Right atrium auricular region (tissue), 2 donors: Measurements from ENCODE around the gene ERGIC1. TPM values are rescaled to one million over a fixed set of nuclear protein-coding genes. Genes with fewer than 3 reads are reported as not detected.

Source experiments
- DNase-seq: peaks from one replicate; pipeline ENCODE4 v3.0.0-alpha.2; 2019; ENCODE audit warnings: low spot score
- H3K27ac ChIP-seq, 2 donors: fragments of 200-600 bp; sonication (generic); 1 replicate in 1 of 2; 2 replicates in 1 of 2; pipeline ENCODE4 v1.5.1; 2016 to 2019
- H3K27me3 ChIP-seq, 2 donors: fragments of 200-600 bp; sonication (generic); one replicate each; pipeline versions ENCODE4 v1.5.1 to v1.6.0; 2017 to 2019
- H3K36me3 ChIP-seq: fragments of 200-600 bp; sonication (generic); one replicate; pipeline ENCODE4 v1.5.1; 2016
- H3K4me1 ChIP-seq, 2 donors: fragments of 200-600 bp; sonication (generic); one replicate each; pipeline versions ENCODE4 v1.5.1 to v1.6.0; 2017 to 2019
- H3K4me3 ChIP-seq, 2 donors: fragments of 200-600 bp; sonication (generic); 1 replicate in 1 of 2; 2 replicates in 1 of 2; pipeline ENCODE4 v1.5.1; 2017 to 2019; ENCODE audit warnings: mild to moderate bottlenecking in 1 of 2, moderate library complexity in 1 of 2
- H3K9me3 ChIP-seq, 2 donors: fragments of 200-600 bp; sonication (generic); one replicate each; pipeline ENCODE4 v1.5.1; 2019
- CTCF ChIP-seq, 2 donors: fragments of 200-600 bp; sonication (generic); IDR thresholded peaks; one replicate each; pipeline ENCODE4 v1.5.1; 2019; ENCODE audit warnings: antibody characterized with exemption in 2 of 2
- total RNA-seq, 2 donors: library from RNA; depleted of rRNA; stranded (reverse); fragments of >200 nt; gene quantifications; one replicate each; pipeline ENCODE4 v1.1.0, GENCODE V29; 2016

The ERGIC1 gene
- total RNA-seq, 2 donors from 2014 or later: 70.7 to 113 TPM

GRCh38 chr5:172956228-172956627, 122.2 kb downstream of the ERGIC1 start:
- H3K4me3 ChIP-seq: no peak overlapping the region
- DNase-seq: no peak
- H3K36me3 ChIP-seq: no peaks in the 10 kb centered on the region
- H3K4me1 ChIP-seq: peaks cover 0 to 15% of the 10 kb centered on the region in 2 donors
- no peaks in the 10 kb centered on the region for H3K27me3 ChIP-seq
- H3K27ac ChIP-seq: no peak overlapping the region
- H3K9me3 ChIP-seq: no peaks in the 10 kb centered on the region
- no peak for TF ChIP-seq CTCF (IDR thresholded peaks at IDR 0.05)

- TF ChIP-seq CTCF (IDR thresholded peaks at IDR 0.05): no peak
- H3K4me3 ChIP-seq: no peak overlapping the region
- no peaks in the 10 kb centered on the region for H3K36me3 ChIP-seq
- DNase-seq: no peak
- H3K4me1 ChIP-seq: peaks cover 0 to 15% of the 10 kb centered on the region in 2 donors
- H3K27ac ChIP-seq: no peak overlapping the region
- H3K27me3 ChIP-seq: no peaks in the 10 kb centered on the region
- H3K9me3 ChIP-seq: no peaks in the 10 kb centered on the region
These were observed 122.9 kb downstream of the ERGIC1 start for GRCh38 chr5:172956936-172957335.

GRCh38 chr5:172957458-172957857, 123.4 kb downstream of the ERGIC1 start:
- H3K27ac ChIP-seq: no peak overlapping the region
- H3K9me3 ChIP-seq: no peaks in the 10 kb centered on the region
- peaks cover 0 to 15% of the 10 kb centered on the region in 2 donors for H3K4me1 ChIP-seq
- H3K4me3 ChIP-seq: no peak overlapping the region
- no peaks in the 10 kb centered on the region for H3K36me3 ChIP-seq
- no peak for TF ChIP-seq CTCF (IDR thresholded peaks at IDR 0.05)
- no peak for DNase-seq
- H3K27me3 ChIP-seq: no peaks in the 10 kb centered on the region

GRCh38 chr5:172958331-172959046, 124.4 kb downstream of the ERGIC1 start:
- no peaks in the 10 kb centered on the region for H3K27me3 ChIP-seq
- no peaks in the 10 kb centered on the region for H3K9me3 ChIP-seq
- peak; percentile 67 for DNase-seq
- no peak for TF ChIP-seq CTCF (IDR thresholded peaks at IDR 0.05)
- peak overlapping the region; percentile 81 to 85 for H3K27ac ChIP-seq
- peak overlapping the region; percentile 87 to 95 for H3K4me3 ChIP-seq
- H3K36me3 ChIP-seq: no peaks in the 10 kb centered on the region
- H3K4me1 ChIP-seq: peaks cover 0 to 15% of the 10 kb centered on the region in 2 donors

- Histone ChIP-seq H3K27me3 (no peaks in the 10 kb centered on the region), H3K4me1 (peaks cover 0 to 15% of the 10 kb centered on the region in 2 donors), H3K27ac (peak overlapping the region; percentile 81 to 85), H3K4me3 (peak overlapping the region; percentile 87 to 95), H3K9me3 (no peaks in the 10 kb centered on the region), H3K36me3 (no peaks in the 10 kb centered on the region)
- TF ChIP-seq CTCF (IDR thresholded peaks at IDR 0.05): no peak
- no peak for DNase-seq
These were observed 126.1 kb downstream of the ERGIC1 start for GRCh38 chr5:172959824-172960799.
